GM10847 (cell line): ENCODE measurements around the gene APOBEC3B.
"Not testable (repeated sequence)": the region's sequence is repeated elsewhere in the genome, so short reads cannot be mapped to it uniquely, and the experiment has no call there.

Experiments
- POLR2A ChIP-seq: IDR thresholded peaks from 2 replicates; pipeline ENCODE4 v1.6.1; 2011; ENCODE audit not compliant: insufficient read length; ENCODE audit errors: extremely low read depth

APOBEC3B gene

GRCh38 chr22:39012533-39013511, 30.7 kb downstream of the APOBEC3B start:
- no peak for TF ChIP-seq POLR2A

GRCh38 chr22:39013942-39014722, 32.0 kb downstream of the APOBEC3B start, which contains the start of gene APOBEC3C:
TSS of gene APOBEC3C (plus strand) at chr22:39014257. CDS start at chr22:39014363, 106 bp downstream.
- peak; percentile 43 for TF ChIP-seq POLR2A

GRCh38 chr22:39016592-39016991, 34.4 kb downstream of the APOBEC3B start:
- no peak for TF ChIP-seq POLR2A

- TF ChIP-seq POLR2A, result no peak
Observed at GRCh38 chr22:39017596-39018365, 35.6 kb downstream of the APOBEC3B start.

GRCh38 chr22:39021552-39022250, 39.6 kb downstream of the APOBEC3B start:
- TF ChIP-seq POLR2A, result no peak

GRCh38 chr22:39024519-39025308, 42.6 kb downstream of the APOBEC3B start:
- no peak for TF ChIP-seq POLR2A

GRCh38 chr22:39026509-39027150, 44.5 kb downstream of the APOBEC3B start:
- TF ChIP-seq POLR2A, result no peak

GRCh38 chr22:39027717-39028116, 45.6 kb downstream of the APOBEC3B start:
- TF ChIP-seq POLR2A, result no peak

GRCh38 chr22:39028281-39028680, 46.1 kb downstream of the APOBEC3B start:
- TF ChIP-seq POLR2A, result no peak

- no peak for TF ChIP-seq POLR2A
Observed at GRCh38 chr22:39029227-39029626, 47.1 kb downstream of the APOBEC3B start.

- TF ChIP-seq POLR2A, result no peak
Observed at GRCh38 chr22:39030705-39031104, 48.6 kb downstream of the APOBEC3B start.

- no peak for TF ChIP-seq POLR2A
Observed at GRCh38 chr22:39039306-39040126, 57.4 kb downstream of the APOBEC3B start.

- not testable (repeated sequence) for TF ChIP-seq POLR2A
Observed at GRCh38 chr22:39040538-39041296, 58.6 kb downstream of the APOBEC3B start, which contains the start of gene APOBEC3F. TSS of gene APOBEC3F (plus strand) at chr22:39040864. CDS start at chr22:39040961, 97 bp downstream.
